ENCODE measurements around the gene DCAF5.
"Not testable (repeated sequence)": the region's sequence is repeated elsewhere in the genome, so short reads cannot be mapped to it uniquely, and the experiment has no call there.

Gene DCAF5

GRCh38 chr14:69065934-69066333 is 87.0 kb downstream of the DCAF5 start:
- not testable (repeated sequence) for DNase-seq

GRCh38 chr14:69064596-69064995 is 88.3 kb downstream of the DCAF5 start:
- DNase-seq = no peak

DNA sequence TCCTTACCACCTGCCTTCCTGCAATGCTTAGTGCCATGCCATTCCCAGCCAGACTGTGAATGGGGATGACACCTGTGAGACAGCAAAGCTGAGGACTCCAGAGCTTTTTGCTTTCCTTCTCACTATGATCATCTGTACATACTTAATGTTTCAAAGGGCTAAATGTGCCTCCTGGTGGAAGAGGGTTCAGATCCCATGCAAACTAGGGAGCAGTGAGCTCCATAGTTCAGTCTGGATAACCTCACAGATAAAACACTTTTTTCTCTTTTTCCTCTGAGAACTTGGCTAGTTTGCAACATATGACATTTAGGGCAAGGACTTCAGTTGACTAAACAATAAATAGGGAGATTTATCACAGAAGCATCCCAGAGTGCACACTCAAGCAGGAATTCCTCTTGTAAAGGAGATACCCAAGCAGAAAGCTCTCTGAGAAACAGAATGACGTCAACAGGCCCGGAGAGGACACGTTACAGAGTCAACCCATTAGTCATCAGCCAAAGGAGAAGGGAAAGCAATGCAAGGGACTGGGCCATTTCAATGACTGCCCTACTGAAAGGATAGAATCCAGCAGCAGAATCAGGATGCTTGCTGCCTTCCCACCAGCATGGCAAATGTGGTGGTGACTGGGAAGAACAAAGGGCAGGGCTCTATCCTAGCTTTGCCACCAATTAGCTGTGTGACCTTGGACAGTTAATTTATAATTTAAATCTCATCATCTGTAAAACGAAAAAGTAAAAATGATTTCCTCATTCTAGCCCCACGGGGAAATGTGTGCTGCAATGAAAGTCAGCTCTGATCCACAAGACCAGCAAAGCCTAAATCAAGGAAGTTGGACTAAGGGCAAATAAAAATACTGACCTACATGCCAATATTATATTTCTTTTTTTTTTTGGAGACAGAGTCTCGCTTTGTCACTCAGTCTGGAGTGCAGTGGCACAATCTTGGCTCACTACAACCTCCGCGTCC is 93.0 kb downstream of the DCAF5 start:
- DNase-seq = no peak

DNA sequence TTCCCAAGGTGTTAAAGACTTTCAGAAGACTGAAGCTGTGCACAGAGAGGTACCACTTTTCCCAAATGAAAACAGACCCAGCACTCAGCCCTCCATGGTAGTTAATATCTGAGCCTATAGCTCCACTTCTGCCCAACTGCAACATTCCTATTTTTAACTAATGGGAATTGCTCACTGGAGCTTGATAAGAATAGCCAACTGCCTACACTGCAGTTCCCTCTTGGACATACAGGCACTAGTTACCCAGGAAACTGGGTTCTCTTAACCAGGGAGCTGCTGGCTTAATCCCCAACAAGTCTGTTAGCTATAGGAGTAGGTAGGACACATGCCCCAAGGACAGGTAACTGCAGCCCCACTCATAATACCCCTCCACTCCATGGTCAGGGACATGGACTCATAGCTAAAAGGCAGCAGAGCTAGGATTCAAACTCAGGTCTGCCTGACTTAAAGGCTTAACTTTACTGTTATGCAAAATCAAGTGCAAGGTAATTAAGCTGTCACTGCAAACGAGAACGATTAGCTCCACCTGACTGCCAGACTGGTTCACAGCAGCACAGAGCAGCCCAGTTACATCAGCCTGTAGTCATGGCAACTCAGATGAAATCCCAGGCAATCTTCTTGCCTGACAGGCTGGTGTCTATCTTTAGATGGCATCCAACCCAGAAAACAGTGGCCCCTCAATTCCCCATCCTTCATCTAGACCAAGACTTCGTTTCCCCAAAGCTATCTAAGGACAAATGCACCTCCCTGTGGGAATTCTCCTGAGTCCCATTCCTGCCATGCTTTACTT is 96.7 kb downstream of the DCAF5 start:
- no peak for DNase-seq

DNA sequence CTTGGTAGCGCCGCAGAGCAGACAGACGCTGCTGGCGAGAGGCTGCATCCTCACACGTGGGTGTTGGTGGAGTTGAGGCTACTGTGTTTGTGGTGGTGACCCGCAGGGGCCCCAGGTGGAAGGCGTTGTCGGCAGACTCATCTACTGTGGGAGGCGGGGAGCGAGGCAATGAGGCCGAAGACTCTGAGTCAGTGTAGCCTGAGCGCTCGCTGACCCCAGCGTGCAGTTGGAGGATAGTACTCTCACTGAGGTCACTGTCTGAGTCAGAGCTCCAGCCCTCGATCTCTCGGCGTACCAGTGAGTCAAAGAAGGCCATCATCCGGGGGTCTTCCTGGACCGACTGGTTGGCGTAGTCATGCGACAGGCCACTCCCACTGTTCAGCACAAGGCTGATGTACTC is 97.8 kb downstream of the DCAF5 start:
- DNase-seq = no peak

DNA sequence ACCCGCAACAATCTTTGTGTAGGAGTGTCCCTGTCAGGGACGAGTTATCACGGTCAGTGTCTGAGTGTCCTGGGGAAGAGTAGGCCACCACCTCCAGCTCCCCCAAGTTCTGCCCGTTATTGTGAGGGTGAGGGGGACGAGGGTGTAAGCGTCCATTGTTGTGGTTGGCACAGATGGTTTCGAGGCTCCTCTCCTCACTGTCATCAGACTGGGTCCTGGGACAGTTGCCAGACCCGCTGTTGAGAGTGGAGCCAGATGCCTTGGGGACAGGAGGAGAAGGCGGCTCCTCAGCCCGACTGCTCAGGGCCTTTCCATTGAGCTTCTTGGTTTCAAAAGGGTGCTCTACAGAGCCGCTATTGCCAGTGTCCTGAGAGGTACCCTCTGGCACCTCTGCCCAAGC is 98.9 kb downstream of the DCAF5 start:
- DNase-seq = no peak

- DNase-seq = no peak
Observed at GRCh38 chr14:69052181-69052601, 100.7 kb downstream of the DCAF5 start.

GRCh38 chr14:69050240-69051184 is 102.4 kb downstream of the DCAF5 start:
- DNase-seq = no peak

DNA sequence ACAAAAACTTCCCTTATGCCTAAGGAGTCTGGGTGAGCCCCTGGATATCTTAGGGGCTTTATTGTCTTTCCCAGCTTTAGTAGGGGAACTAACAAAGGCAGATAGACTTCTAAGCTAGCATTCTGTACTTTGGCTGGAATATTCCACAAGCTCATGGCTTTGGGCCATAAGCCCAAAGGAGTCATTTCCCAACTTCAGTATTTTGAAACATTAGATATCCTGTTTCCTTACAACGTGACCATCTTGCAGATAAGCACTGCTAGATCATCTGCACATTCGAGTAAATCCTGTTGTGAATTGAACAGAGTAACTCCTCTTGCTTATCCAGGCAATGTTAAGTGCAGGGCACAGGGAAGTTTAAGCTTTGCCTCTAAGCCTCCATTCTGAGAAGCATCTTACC is 103.2 kb downstream of the DCAF5 start:
- no peak for DNase-seq

DNA sequence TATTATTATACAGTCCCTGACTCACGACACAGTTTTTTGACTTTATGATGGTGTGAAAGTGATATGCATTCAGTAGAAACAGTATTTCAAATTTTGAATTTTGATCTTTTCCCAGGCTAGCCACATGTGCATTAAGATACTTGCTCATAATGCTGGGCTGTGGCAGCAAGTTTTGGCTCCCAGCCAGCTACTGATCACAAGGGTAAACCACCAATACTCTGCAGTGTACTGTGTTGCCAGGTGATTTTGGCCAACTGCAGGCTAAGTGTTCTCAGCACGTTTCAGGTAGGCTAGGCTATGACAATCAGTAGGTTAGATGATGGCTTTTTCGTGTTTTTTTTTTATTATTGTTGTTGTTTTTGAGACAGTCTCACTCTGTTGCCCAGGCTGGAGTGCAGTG is 104.5 kb downstream of the DCAF5 start:
- no peak for DNase-seq

- no peak for DNase-seq
Observed at GRCh38 chr14:69047255-69047654, 105.7 kb downstream of the DCAF5 start.

- DNase-seq = no peak
Observed at GRCh38 chr14:69046476-69046860, 106.5 kb downstream of the DCAF5 start.

- peak; percentile 74 for DNase-seq
Observed at GRCh38 chr14:69045857-69046475, 107.0 kb downstream of the DCAF5 start.

DNA sequence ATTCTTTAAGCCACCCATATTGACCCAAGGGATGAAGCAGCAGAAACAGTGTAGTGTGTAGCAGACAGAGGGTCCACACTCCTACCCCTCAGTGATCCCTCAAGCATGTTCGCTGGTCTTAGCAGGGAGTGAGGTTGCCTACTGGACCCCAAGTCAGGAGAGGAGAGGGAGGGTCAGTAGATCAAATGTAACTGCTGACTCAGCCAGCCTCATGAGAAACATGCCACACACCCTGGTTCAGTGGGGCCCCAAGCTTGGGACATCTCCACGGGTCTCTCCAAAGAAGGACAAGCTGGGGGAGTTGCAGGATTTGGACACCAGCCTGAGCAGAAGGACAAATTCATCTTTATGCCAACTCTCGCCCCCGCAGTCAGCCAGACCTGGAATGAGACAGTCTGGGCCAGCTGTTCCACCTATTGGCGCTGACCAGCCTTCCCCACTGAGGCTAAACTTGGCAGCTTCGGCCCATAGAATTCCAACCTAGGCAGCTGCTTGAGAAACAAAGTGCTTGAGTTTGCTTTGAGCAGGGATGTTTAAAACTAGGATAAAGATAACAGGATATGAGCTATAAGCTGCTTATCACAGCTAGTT is 107.9 kb downstream of the DCAF5 start:
- DNase-seq = peak; percentile 73

- no peak for DNase-seq
Observed at GRCh38 chr14:69044296-69044695, 108.6 kb downstream of the DCAF5 start.

GRCh38 chr14:69043596-69044260 is 109.2 kb downstream of the DCAF5 start:
- no peak for DNase-seq

- DNase-seq = no peak
Observed at GRCh38 chr14:69042787-69043444, 110.0 kb downstream of the DCAF5 start.

DNA sequence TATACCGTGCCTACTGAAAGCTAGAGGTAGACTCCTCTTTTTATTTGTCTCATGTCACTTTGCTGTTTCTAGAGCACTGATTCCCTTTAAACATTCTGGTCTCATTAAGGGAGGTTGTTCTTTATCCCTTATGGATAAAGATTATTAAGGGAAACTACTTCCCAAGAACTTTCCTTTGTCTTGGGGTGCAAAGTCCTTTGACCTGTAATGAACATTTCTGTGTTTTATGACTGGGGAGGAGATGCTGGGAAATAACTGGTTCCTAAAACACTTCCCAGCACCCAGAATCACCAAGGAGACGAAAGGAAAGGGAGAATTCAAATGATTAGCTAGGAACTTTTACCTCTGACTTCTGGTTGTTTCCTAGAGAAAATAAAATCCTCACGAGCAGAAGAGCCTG is 110.6 kb downstream of the DCAF5 start:
- no peak for DNase-seq

DNA sequence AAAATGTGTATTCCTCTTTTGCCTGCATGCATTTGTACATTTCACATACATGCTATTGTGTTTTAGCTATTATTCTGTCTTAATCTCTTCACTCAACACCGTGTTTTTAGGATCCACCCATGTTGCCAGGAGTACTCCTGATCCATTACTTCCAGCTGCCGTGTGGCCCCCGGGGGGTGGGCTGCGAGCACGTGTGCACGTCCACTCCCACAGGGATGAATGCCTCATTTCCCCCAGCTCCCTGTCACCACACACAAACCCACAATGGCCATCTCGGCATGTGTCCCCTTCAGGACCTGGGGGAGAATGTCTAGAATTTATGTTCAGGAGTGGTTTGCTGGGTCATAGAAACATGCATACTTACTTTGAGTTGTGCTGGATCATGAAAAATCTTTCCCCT is 111.1 kb downstream of the DCAF5 start:
- DNase-seq = no peak

DNA sequence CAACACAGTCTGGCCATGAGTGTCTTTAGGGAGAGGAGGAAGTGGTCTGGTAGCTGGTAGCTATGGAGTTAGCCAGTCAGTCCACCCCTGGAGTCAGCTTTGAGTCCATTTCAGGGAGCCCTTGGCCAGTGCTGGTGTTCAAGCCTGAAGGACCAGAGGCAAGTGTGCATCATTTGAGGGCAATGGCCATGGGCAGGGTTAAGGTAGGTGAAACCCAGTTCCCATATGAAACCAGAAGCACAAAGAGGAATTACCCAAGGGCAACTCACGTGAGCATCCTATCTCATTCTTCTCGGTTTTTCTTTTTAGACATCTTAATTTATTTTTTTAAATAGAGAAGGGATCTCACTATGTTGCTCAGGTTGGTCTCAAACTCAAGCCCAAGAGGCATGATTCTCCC is 112.6 kb downstream of the DCAF5 start:
- no peak for DNase-seq

GRCh38 chr14:69039288-69039628 is 113.7 kb downstream of the DCAF5 start:
- DNase-seq = no peak

Measured in right forelimb (tissue), 1 donor.